DND-41 (cell line): ENCODE measurements around the gene PRR5L.
A peak's percentile ranks its signal among the peaks of the same experiment; 100 is the strongest.

Experiments
- ATAC-seq: fragments of 200-7000 bp; cut with Tn5 transposase; 3 replicates; pipeline ENCODE4 v1.9.1; 2021; ENCODE audit warnings: low read depth; ENCODE audit not compliant: insufficient read depth
- DNase-seq: peaks from one replicate; pipeline ENCODE4 v3.0.0-alpha.2; 2020
- H2AFZ ChIP-seq: 2 replicates; pipeline ENCODE4 v1.6.0; 2012; ENCODE audit warnings: low read depth, low read length
- H3K27ac ChIP-seq: 2 replicates; pipeline ENCODE4 v1.5.1; 2012; ENCODE audit warnings: low read length, inconsistent platforms
- H3K27me3 ChIP-seq: fragments of 200-600 bp; sonication (generic); 2 replicates; pipeline ENCODE4 v1.6.0; 2012; ENCODE audit warnings: low read length, mild to moderate bottlenecking, inconsistent platforms; ENCODE audit not compliant: insufficient read depth, poor library complexity
- H3K36me3 ChIP-seq: 2 replicates; pipeline ENCODE4 v1.5.1; 2012; ENCODE audit warnings: low read length, inconsistent platforms; ENCODE audit not compliant: insufficient read depth
- H3K4me1 ChIP-seq: 2 replicates; pipeline ENCODE4 v1.5.1; 2012; ENCODE audit warnings: mild to moderate bottlenecking, low read length; ENCODE audit not compliant: insufficient read depth
- H3K4me2 ChIP-seq: 2 replicates; pipeline ENCODE4 v1.6.0; 2012; ENCODE audit warnings: mild to moderate bottlenecking, moderate library complexity, low read length, inconsistent platforms; ENCODE audit not compliant: insufficient read depth
- H3K4me3 ChIP-seq, 2 experiments: fragments of 200-600 bp in 1 of 2; shearing (Covaris generic) in 1 of 2; 2 replicates each; pipeline ENCODE4 v1.5.1; 2012 to 2016; ENCODE audit warnings: inconsistent platforms in 2 of 2, low read length in 2 of 2, mild to moderate bottlenecking in 2 of 2, low read depth in 1 of 2, moderate library complexity in 1 of 2
- H3K79me2 ChIP-seq: 2 replicates; pipeline ENCODE4 v1.6.0; 2012; ENCODE audit warnings: low read length, inconsistent platforms; ENCODE audit not compliant: insufficient read depth
- H3K9ac ChIP-seq: 2 replicates; pipeline ENCODE4 v1.6.0; 2012; ENCODE audit warnings: low read depth, mild to moderate bottlenecking, inconsistent platforms, low read length, moderate library complexity
- H3K9me3 ChIP-seq: 2 replicates; pipeline ENCODE4 v1.5.1; 2012; ENCODE audit warnings: low read length, moderate library complexity, mild to moderate bottlenecking, inconsistent platforms; ENCODE audit not compliant: insufficient read depth, severe bottlenecking
- H4K20me1 ChIP-seq: 2 replicates; pipeline ENCODE4 v1.6.0; 2012; ENCODE audit warnings: low read length; ENCODE audit not compliant: insufficient read depth
- CTCF ChIP-seq: IDR thresholded peaks from 2 replicates; pipeline ENCODE4 v1.5.1; 2012; ENCODE audit warnings: borderline replicate concordance, low read length, moderate library complexity, mild to moderate bottlenecking; ENCODE audit not compliant: poor library complexity, severe bottlenecking; ENCODE audit errors: extremely low read depth
- EZH2 ChIP-seq: IDR thresholded peaks from 3 replicates; pipeline ENCODE4 v1.6.1; 2012; ENCODE audit warnings: borderline replicate concordance, low read depth, mild to moderate bottlenecking, moderate library complexity, low read length, inconsistent platforms; ENCODE audit not compliant: severe bottlenecking

PRR5L gene

GRCh38 chr11:36271794-36272407 lies 24.2 kb upstream of the PRR5L start:
- peaks cover 40% of the 10 kb centered on the region; the same call in 1 of the 2 replicates for H3K36me3 ChIP-seq
- no peaks in the 10 kb centered on the region for H3K4me1 ChIP-seq
- no peak overlapping the region for H2AFZ ChIP-seq
- ATAC-seq (peak; percentile 50; the same call in 2 of the 3 replicates), DNase-seq (no peak)
- H3K9ac ChIP-seq = no peak overlapping the region
- H3K4me2 ChIP-seq = no peak overlapping the region
- H3K27me3 ChIP-seq = no peaks in the 10 kb centered on the region
- no peak overlapping the region for H3K27ac ChIP-seq
- TF ChIP-seq EZH2 = no peak
- peak; percentile 12 for TF ChIP-seq CTCF
- no peaks in the 10 kb centered on the region for H4K20me1 ChIP-seq
- H3K79me2 ChIP-seq = no peaks in the 10 kb centered on the region
- no peak overlapping the region for H3K4me3 ChIP-seq
- no peaks in the 10 kb centered on the region for H3K9me3 ChIP-seq

- TF ChIP-seq CTCF (no peak), EZH2 (no peak)
- Histone ChIP-seq H3K36me3 (peaks cover 45% of the 10 kb centered on the region; the same call in 1 of the 2 replicates), H3K27me3 (no peaks in the 10 kb centered on the region), H3K9ac (no peak overlapping the region), H2AFZ (no peak overlapping the region), H3K9me3 (no peaks in the 10 kb centered on the region), H3K4me2 (no peak overlapping the region), H4K20me1 (no peaks in the 10 kb centered on the region), H3K4me1 (no peaks in the 10 kb centered on the region), H3K4me3 (no peak overlapping the region), H3K27ac (no peak overlapping the region), H3K79me2 (no peaks in the 10 kb centered on the region)
- DNase-seq = no peak
- ATAC-seq = no peak
These were observed 23.0 kb upstream of the PRR5L start for GRCh38 chr11:36273110-36273509.

GRCh38 chr11:36274414-36274813 lies 21.7 kb upstream of the PRR5L start:
- no peaks in the 10 kb centered on the region for H3K79me2 ChIP-seq
- no peaks in the 10 kb centered on the region for H3K9me3 ChIP-seq
- H4K20me1 ChIP-seq = no peaks in the 10 kb centered on the region; the same call in 1 of the 2 replicates
- H3K4me2 ChIP-seq = no peak overlapping the region
- H3K4me1 ChIP-seq = no peaks in the 10 kb centered on the region
- H3K36me3 ChIP-seq = peaks cover 52% of the 10 kb centered on the region
- no peak for TF ChIP-seq CTCF
- TF ChIP-seq EZH2 = no peak
- ATAC-seq = no peak
- H3K9ac ChIP-seq = no peak overlapping the region
- H3K4me3 ChIP-seq = no peak overlapping the region
- DNase-seq = no peak
- no peak overlapping the region for H3K27ac ChIP-seq
- H3K27me3 ChIP-seq = no peaks in the 10 kb centered on the region
- H2AFZ ChIP-seq = no peak overlapping the region
